ENCODE results near the gene TRIM47. TPM values are rescaled to one million over a fixed set of nuclear protein-coding genes. Genes with fewer than 3 reads are reported as not detected.

The TRIM47 gene
- total RNA-seq, 1 donor from 2014 or later: 22.5 TPM

DNA sequence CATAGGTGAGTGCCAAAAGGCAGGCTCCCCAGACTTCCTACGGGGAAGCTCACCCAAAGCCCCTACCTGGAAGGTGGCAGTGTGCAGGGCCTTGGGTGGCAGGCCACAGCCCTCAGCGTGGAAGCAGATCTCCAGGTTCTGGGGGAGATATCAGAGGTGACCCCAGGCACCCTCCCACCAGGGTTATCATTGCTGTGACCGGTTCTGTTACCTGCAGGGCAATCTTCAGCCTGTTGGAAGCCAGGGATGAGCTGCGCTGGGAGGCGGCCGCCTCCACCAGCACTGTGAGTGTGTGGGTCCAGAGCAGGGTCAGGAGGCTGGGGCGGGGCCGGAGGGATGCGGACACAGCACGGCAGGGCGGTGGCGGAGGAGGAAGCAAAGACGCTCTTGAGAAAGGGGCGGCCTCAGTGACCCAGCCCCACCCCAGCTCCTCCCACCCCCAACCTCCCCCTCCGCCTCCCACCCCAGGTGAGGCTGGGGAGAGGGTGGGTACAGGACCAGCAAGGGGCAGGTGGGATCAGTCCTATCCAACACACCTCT, 47.3 kb downstream of the TRIM47 start:
- Mint-ChIP-seq H3K4me1 (ENCODE audit: low read depth) (peaks cover 28% of the 10 kb centered on the region), H3K4me3 (ENCODE audit: low read depth) (no peak overlapping the region), H3K27ac (no peak overlapping the region), H3K27me3 (ENCODE audit: low read depth) (no peaks in the 10 kb centered on the region), H3K9me3 (no peaks in the 10 kb centered on the region), H3K36me3 (ENCODE audit: low read depth) (peaks cover 54% of the 10 kb centered on the region)
- DNase-seq (ENCODE audit: low spot score): no peak
- intact Hi-C loops (cut with micrococcal nuclease): no loop called here

- peaks cover 53% of the 10 kb centered on the region for H3K36me3 Mint-ChIP-seq (ENCODE audit: low read depth)
These were observed 48.0 kb downstream of the TRIM47 start for GRCh38 chr17:75830164-75831031.

GRCh38 chr17:75829747-75830146, 48.6 kb downstream of the TRIM47 start:
- Mint-ChIP-seq H3K4me1 (ENCODE audit: low read depth) (peaks cover 25% of the 10 kb centered on the region), H3K9me3 (no peaks in the 10 kb centered on the region), H3K4me3 (ENCODE audit: low read depth) (no peak overlapping the region), H3K27me3 (ENCODE audit: low read depth) (no peaks in the 10 kb centered on the region), H3K36me3 (ENCODE audit: low read depth) (peaks cover 51% of the 10 kb centered on the region), H3K27ac (no peak overlapping the region)
- DNase-seq (ENCODE audit: low spot score): no peak
- intact Hi-C loops (cut with micrococcal nuclease): no loop called here

More at GRCh38 chr17:75830164-75831031, 48.0 kb downstream of the TRIM47 start:
- H3K9me3 Mint-ChIP-seq: no peaks in the 10 kb centered on the region
- peaks cover 28% of the 10 kb centered on the region for H3K4me1 Mint-ChIP-seq (ENCODE audit: low read depth)
- H3K27ac Mint-ChIP-seq: no peak overlapping the region
- no peaks in the 10 kb centered on the region for H3K27me3 Mint-ChIP-seq (ENCODE audit: low read depth)
- intact Hi-C loops (cut with micrococcal nuclease): no loop called here
- no peak overlapping the region for H3K4me3 Mint-ChIP-seq (ENCODE audit: low read depth)
- no peak for DNase-seq (ENCODE audit: low spot score)

DNA sequence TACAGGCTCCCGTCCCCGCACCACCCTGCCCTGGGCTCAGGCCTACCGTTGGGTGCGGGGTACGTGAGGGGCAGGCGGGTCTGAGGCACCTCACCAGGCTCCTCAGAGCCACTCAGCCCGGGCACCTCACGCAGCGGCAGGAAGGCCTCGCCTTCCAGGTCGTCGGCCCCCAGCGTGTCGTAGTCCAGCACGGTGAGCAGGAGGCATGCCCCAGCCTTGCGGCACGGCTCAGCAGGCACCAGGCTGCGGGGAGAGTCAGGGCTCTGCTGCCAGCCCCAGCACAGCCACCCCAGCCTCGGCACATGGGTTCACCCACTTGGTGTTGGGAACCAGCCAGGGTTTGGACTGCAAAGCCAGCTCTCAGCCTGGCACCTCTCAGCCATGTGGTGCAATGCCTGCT, 49.6 kb downstream of the TRIM47 start:
- no peak for DNase-seq (ENCODE audit: low spot score)
- H3K27ac Mint-ChIP-seq: no peak overlapping the region
- H3K9me3 Mint-ChIP-seq: no peaks in the 10 kb centered on the region
- no peaks in the 10 kb centered on the region for H3K27me3 Mint-ChIP-seq (ENCODE audit: low read depth)
- H3K4me1 Mint-ChIP-seq (ENCODE audit: low read depth): peaks cover 19% of the 10 kb centered on the region
- intact Hi-C loops (cut with micrococcal nuclease): no loop called here
- peaks cover 47% of the 10 kb centered on the region for H3K36me3 Mint-ChIP-seq (ENCODE audit: low read depth)
- H3K4me3 Mint-ChIP-seq (ENCODE audit: low read depth): no peak overlapping the region

- H3K9me3 Mint-ChIP-seq: no peaks in the 10 kb centered on the region
- H3K27ac Mint-ChIP-seq: peak overlapping the region; percentile 83
- no peaks in the 10 kb centered on the region for H3K27me3 Mint-ChIP-seq (ENCODE audit: low read depth)
- intact Hi-C loops (cut with micrococcal nuclease): no loop called here
- peaks cover 12% of the 10 kb centered on the region for H3K4me1 Mint-ChIP-seq (ENCODE audit: low read depth)
- peak overlapping the region; percentile 5 for H3K4me3 Mint-ChIP-seq (ENCODE audit: low read depth)
- DNase-seq (ENCODE audit: low spot score): no peak
- H3K36me3 Mint-ChIP-seq (ENCODE audit: low read depth): peaks cover 40% of the 10 kb centered on the region
These were observed 50.3 kb downstream of the TRIM47 start for GRCh38 chr17:75828076-75828400.

GRCh38 chr17:75827308-75828075, 50.9 kb downstream of the TRIM47 start:
- H3K9me3 Mint-ChIP-seq: no peaks in the 10 kb centered on the region
- intact Hi-C loops (cut with micrococcal nuclease): loop anchor here (2.0 kb wide), 1 partner anchor 27 kb away; the partner anchor contains the start of gene WBP2
- peak; percentile 56 for DNase-seq (ENCODE audit: low spot score)
- H3K27me3 Mint-ChIP-seq (ENCODE audit: low read depth): no peaks in the 10 kb centered on the region
- peaks cover 39% of the 10 kb centered on the region for H3K36me3 Mint-ChIP-seq (ENCODE audit: low read depth)
- H3K4me3 Mint-ChIP-seq (ENCODE audit: low read depth): peak overlapping the region; percentile 5
- peak overlapping the region; percentile 83 for H3K27ac Mint-ChIP-seq
- peaks cover 7% of the 10 kb centered on the region for H3K4me1 Mint-ChIP-seq (ENCODE audit: low read depth)

DNA sequence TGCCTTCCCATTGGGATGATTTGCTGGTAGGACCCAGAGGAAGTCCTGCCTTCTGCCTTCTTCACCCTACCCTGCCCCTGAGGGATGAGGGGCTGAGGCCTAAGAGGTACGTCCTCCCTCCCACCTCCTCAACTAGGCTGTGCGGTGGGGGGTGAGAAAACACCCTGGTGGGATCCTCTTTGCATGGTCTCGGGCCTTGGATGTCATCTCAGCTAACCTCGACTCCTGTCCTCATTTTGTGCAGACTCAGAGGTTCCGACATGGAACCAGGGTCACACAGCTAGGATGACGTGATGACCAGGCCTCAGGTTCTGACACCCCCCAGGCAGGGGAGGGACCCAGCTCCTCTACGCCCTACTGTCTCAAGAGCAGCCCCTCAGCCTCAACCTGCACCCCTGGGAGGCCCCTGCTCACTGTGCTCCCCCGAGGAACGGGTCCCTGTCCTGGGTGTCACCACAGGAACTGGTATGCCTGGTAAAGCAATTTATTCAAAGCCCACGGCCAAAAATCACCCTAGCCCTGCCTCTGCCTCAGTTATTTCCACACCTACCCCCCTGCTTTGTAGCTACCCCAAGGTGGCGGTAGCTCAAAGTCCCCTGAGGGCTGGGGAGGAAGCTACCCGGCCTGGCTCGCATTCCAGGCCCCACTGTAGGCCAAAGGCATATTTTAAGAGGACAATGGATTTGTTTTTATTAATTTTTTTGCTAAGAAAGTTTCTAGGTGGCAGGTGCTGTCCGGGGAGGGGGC, 51.6 kb downstream of the TRIM47 start:
- DNase-seq (ENCODE audit: low spot score): no peak
- no peak overlapping the region for H3K27ac Mint-ChIP-seq
- no peaks in the 10 kb centered on the region for H3K27me3 Mint-ChIP-seq (ENCODE audit: low read depth)
- H3K4me3 Mint-ChIP-seq (ENCODE audit: low read depth): no peak overlapping the region
- H3K9me3 Mint-ChIP-seq: no peaks in the 10 kb centered on the region
- intact Hi-C loops (cut with micrococcal nuclease): loop anchor here (2.0 kb wide), 1 partner anchor 28 kb away; the partner anchor contains the start of gene WBP2
- peaks cover 41% of the 10 kb centered on the region for H3K36me3 Mint-ChIP-seq (ENCODE audit: low read depth)
- peaks cover 5% of the 10 kb centered on the region for H3K4me1 Mint-ChIP-seq (ENCODE audit: low read depth)

DNA sequence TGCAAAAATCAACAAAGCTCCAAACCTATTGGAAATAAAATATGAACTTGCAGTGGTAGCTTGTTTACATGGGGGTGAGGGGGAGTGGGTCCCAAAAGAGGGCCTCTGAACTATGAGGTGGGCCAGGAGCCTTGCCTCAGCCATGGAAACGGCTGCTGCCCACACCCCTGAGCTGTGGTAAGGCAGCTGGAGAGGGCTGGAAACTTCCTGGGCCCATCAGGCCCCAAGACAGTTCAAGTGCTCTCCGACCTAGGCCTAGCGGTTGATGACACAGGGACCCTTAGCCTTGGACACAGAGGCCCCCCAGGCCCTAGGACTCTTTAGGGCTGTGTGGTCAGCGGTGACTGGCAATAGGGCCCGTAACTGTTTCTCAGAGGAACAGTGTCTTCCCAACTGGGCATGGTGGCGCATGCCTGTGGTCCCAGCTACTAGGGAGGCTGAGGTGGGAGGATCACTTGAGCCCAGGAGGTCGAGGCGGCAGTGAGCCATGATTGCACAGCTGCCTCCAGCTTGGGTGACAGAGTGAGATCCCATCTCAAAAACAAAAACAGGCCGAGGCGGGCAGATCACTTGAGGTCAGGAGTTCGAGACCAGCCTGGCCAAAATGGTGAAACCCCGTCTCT, 52.5 kb downstream of the TRIM47 start:
- intact Hi-C loops (cut with micrococcal nuclease): loop anchor here (2.0 kb wide), 1 partner anchor 29 kb away; the partner anchor contains the start of gene WBP2
- Mint-ChIP-seq H3K27ac (peak overlapping the region; percentile 10), H3K4me3 (ENCODE audit: low read depth) (no peak overlapping the region), H3K9me3 (no peaks in the 10 kb centered on the region), H3K4me1 (ENCODE audit: low read depth) (peaks cover 7% of the 10 kb centered on the region), H3K27me3 (ENCODE audit: low read depth) (no peaks in the 10 kb centered on the region), H3K36me3 (ENCODE audit: low read depth) (peaks cover 45% of the 10 kb centered on the region)
- no peak for DNase-seq (ENCODE audit: low spot score)

DNA sequence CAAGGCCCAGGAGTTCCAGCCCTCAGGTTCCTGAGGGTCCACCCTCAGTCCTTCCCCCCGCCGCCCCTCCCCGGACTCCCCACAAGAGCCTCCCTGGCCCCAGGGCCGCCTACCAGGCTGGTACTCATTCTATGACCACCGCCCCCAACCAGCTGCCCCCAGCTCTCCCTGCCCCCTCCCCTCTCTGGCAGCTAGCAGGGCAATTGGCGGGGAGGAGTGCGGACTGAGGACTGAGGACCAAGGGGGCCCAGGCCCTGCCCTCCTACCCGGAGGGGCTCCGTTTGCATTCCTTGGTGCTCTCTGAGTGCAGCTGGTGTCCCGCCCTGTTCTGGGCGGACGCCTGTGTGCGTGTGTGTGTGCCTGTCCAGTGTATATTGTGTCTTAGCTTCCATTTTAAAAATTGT, 53.2 kb downstream of the TRIM47 start:
- no peaks in the 10 kb centered on the region for H3K27me3 Mint-ChIP-seq (ENCODE audit: low read depth)
- peak overlapping the region; percentile 10 for H3K27ac Mint-ChIP-seq
- peaks cover 43% of the 10 kb centered on the region for H3K36me3 Mint-ChIP-seq (ENCODE audit: low read depth)
- H3K4me1 Mint-ChIP-seq (ENCODE audit: low read depth): peaks cover 7% of the 10 kb centered on the region
- intact Hi-C loops (cut with micrococcal nuclease): no loop called here
- no peak for DNase-seq (ENCODE audit: low spot score)
- H3K9me3 Mint-ChIP-seq: no peaks in the 10 kb centered on the region
- no peak overlapping the region for H3K4me3 Mint-ChIP-seq (ENCODE audit: low read depth)

DNA sequence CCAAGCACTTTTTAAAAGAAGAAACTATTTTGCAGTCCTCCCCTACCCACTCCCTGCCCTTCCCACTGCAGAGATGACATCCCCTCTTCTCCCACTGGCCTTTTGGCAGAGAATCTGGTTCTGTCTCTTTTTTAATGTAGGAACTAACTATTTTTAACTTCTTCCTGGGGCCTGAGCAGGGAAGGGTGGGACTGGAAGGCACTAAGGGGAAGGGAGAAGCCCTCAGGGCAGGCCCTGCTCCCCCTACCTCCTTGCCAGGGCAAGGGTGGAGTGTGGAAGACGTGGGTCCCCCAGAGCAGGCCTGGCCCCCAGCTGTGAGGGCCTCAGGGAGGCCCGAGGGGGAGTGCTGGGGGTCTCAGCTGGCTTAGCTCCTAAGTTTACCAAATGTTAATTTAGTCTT, 53.7 kb downstream of the TRIM47 start:
- Mint-ChIP-seq H3K9me3 (no peaks in the 10 kb centered on the region), H3K36me3 (ENCODE audit: low read depth) (peaks cover 41% of the 10 kb centered on the region), H3K4me3 (ENCODE audit: low read depth) (no peak overlapping the region), H3K4me1 (ENCODE audit: low read depth) (peaks cover 7% of the 10 kb centered on the region), H3K27ac (peak overlapping the region; percentile 38), H3K27me3 (ENCODE audit: low read depth) (no peaks in the 10 kb centered on the region)
- DNase-seq (ENCODE audit: low spot score): no peak
- intact Hi-C loops (cut with micrococcal nuclease): no loop called here
